Gastrocnemius medialis (tissue), 4 donors: ENCODE data around the gene PLAC8. TPM values are rescaled to one million over a fixed set of nuclear protein-coding genes. Genes with fewer than 3 reads are reported as not detected.
"Not testable (repeated sequence)": the region's sequence is repeated elsewhere in the genome, so short reads cannot be mapped to it uniquely, and the experiment has no call there.

ENCODE experiments used
- ATAC-seq, 2 donors: fragments of 150-250 bp; one replicate each; pipeline ENCODE4 v1.9.1; 2016
- DNase-seq, 2 donors: peaks; one replicate each; pipeline ENCODE4 v3.0.0-alpha.2; 2019
- H3K27ac ChIP-seq, 4 donors: fragments of 200-600 bp; sonication (generic); 1 replicate in 1 of 4; 2 replicates in 3 of 4; pipeline ENCODE4 v1.5.1; 2016 to 2018; ENCODE audit warnings: mild to moderate bottlenecking in 2 of 4, moderate library complexity in 1 of 4
- H3K27me3 ChIP-seq, 3 donors: fragments of 200-600 bp; sonication (generic) in 2 of 3; 1 replicate in 1 of 3; 2 replicates in 2 of 3; pipeline versions ENCODE4 v1.5.1 to v1.6.0; 2016 to 2019; ENCODE audit warnings: mild to moderate bottlenecking in 1 of 3, moderate library complexity in 1 of 3
- H3K36me3 ChIP-seq, 2 donors: fragments of 200-600 bp; sonication (generic) in 1 of 2; one replicate each; pipeline ENCODE4 v1.5.1; 2017 to 2018
- H3K4me1 ChIP-seq, 2 donors: fragments of 200-600 bp; sonication (generic) in 1 of 2; one replicate each; pipeline ENCODE4 v1.5.1; 2016 to 2017; ENCODE audit warnings: mild to moderate bottlenecking in 2 of 2
- H3K4me3 ChIP-seq, 4 donors: fragments of 200-600 bp; sonication (generic) in 3 of 4; 1 replicate in 1 of 4; 2 replicates in 3 of 4; pipeline ENCODE4 v1.5.1; 2016 to 2019; ENCODE audit warnings: mild to moderate bottlenecking in 2 of 4
- H3K9me3 ChIP-seq, 3 donors: fragments of 200-600 bp; sonication (generic) in 2 of 3; 1 replicate in 1 of 3; 2 replicates in 2 of 3; pipeline ENCODE4 v1.5.1; 2016 to 2019
- CTCF ChIP-seq, 5 experiments: fragments of 450-650 bp in 3 of 5; fragments of 200-600 bp in 2 of 5; sonication (generic) in 2 of 5; IDR thresholded peaks in 4 of 5; conservative IDR thresholded peaks in 1 of 5; 1 replicate in 4 of 5; 2 replicates in 1 of 5; pipeline ENCODE4 v1.5.1; 2016 to 2019; ENCODE audit warnings: antibody characterized with exemption in 5 of 5, mild to moderate bottlenecking in 3 of 5, moderate library complexity in 3 of 5
- POLR2A ChIP-seq, 2 donors: fragments of 450-650 bp; IDR thresholded peaks; one replicate each; pipeline ENCODE4 v1.6.1; 2017; ENCODE audit warnings: antibody characterized with exemption in 2 of 2, mild to moderate bottlenecking in 2 of 2, moderate library complexity in 2 of 2
- in situ Hi-C, 4 donors: fragments of 200-750 bp; cut with MboI; loops; one replicate each; pipeline versions ENCODE4 v1.15.0 to v1.8.0; 2017; ENCODE audit warnings: low sequenced_read_pairs in 4 of 4
- intact Hi-C: fragments of 100-400 bp; cut with DNase I; formaldehyde crosslinking; loops from one replicate; pipeline ENCODE4 v1.15.1; 2023; ENCODE audit warnings: low total_unique reads
- total RNA-seq, 4 donors: library from RNA; depleted of rRNA; stranded (reverse); fragments of >200 nt; gene quantifications; one replicate each; pipeline versions ENCODE4 v1.1.0 to v1.2.3, GENCODE V29; 2016

Gene PLAC8
- total RNA-seq, 4 donors from 2014 or later: 0.23 to 1.1 (median 0.53) TPM; not detected in 1

- in situ Hi-C loops: no loop called here
- Histone ChIP-seq H3K4me1 (no peaks in the 10 kb centered on the region), H3K27me3 (no peaks in the 10 kb centered on the region), H3K36me3 (no peaks in the 10 kb centered on the region), H3K27ac (no peak overlapping the region), H3K9me3 (no peaks in the 10 kb centered on the region), H3K4me3 (no peak overlapping the region)
- TF ChIP-seq CTCF (IDR thresholded peaks at IDR 0.05 in 4 of 5, conservative IDR thresholded peaks at IDR 0.05 in 1 of 5): no peak
- no peak for TF ChIP-seq POLR2A (IDR thresholded peaks at IDR 0.05)
- DNase-seq (no peak), ATAC-seq (no peak)
- intact Hi-C loops: no loop called here
Observed at GRCh38 chr4:83149865-83150652, 35.5 kb upstream of the PLAC8 start.

GRCh38 chr4:83146841-83147240, 32.3 kb upstream of the PLAC8 start:
- Histone ChIP-seq H3K4me1 (no peaks in the 10 kb centered on the region), H3K4me3 (no peak overlapping the region), H3K27me3 (no peaks in the 10 kb centered on the region), H3K27ac (no peak overlapping the region), H3K9me3 (no peaks in the 10 kb centered on the region), H3K36me3 (no peaks in the 10 kb centered on the region)
- intact Hi-C loops: no loop called here
- in situ Hi-C loops: no loop called here
- ATAC-seq (no peak), DNase-seq (no peak)
- no peak for TF ChIP-seq CTCF (IDR thresholded peaks at IDR 0.05 in 4 of 5, conservative IDR thresholded peaks at IDR 0.05 in 1 of 5)
- no peak for TF ChIP-seq POLR2A (IDR thresholded peaks at IDR 0.05)

GRCh38 chr4:83145776-83146175, 31.2 kb upstream of the PLAC8 start:
- H3K9me3 ChIP-seq, H3K4me3 ChIP-seq, DNase-seq, in situ Hi-C loops, H3K36me3 ChIP-seq, H3K4me1 ChIP-seq, intact Hi-C loops, H3K27ac ChIP-seq, ATAC-seq, H3K27me3 ChIP-seq: not testable (repeated sequence)

GRCh38 chr4:83139514-83140156, 25.1 kb upstream of the PLAC8 start:
- no peak for DNase-seq
- ATAC-seq: no peak
- H3K27me3 ChIP-seq: no peaks in the 10 kb centered on the region
- H3K9me3 ChIP-seq: no peaks in the 10 kb centered on the region
- H3K27ac ChIP-seq: no peak overlapping the region
- TF ChIP-seq POLR2A (IDR thresholded peaks at IDR 0.05): no peak
- TF ChIP-seq CTCF (IDR thresholded peaks at IDR 0.05 in 4 of 5, conservative IDR thresholded peaks at IDR 0.05 in 1 of 5): no peak
- no peaks in the 10 kb centered on the region for H3K4me1 ChIP-seq
- no peaks in the 10 kb centered on the region for H3K36me3 ChIP-seq
- H3K4me3 ChIP-seq: no peak overlapping the region
- in situ Hi-C loops (no loop called here), intact Hi-C loops (no loop called here)

- Histone ChIP-seq H3K36me3 (no peaks in the 10 kb centered on the region), H3K27ac (no peak overlapping the region), H3K9me3 (no peaks in the 10 kb centered on the region), H3K4me3 (no peak overlapping the region), H3K27me3 (no peaks in the 10 kb centered on the region), H3K4me1 (no peaks in the 10 kb centered on the region)
- no peak for TF ChIP-seq POLR2A (IDR thresholded peaks at IDR 0.05)
- TF ChIP-seq CTCF (IDR thresholded peaks at IDR 0.05 in 4 of 5, conservative IDR thresholded peaks at IDR 0.05 in 1 of 5): no peak
- intact Hi-C loops (no loop called here), in situ Hi-C loops (no loop called here)
- DNase-seq (no peak), ATAC-seq (no peak)
Observed at GRCh38 chr4:83138946-83139345, 24.4 kb upstream of the PLAC8 start.
